ENCODE measurements around the gene CRKL. TPM values are rescaled to one million over a fixed set of nuclear protein-coding genes. Genes with fewer than 3 reads are reported as not detected.
"Not testable (repeated sequence)": the region's sequence is repeated elsewhere in the genome, so short reads cannot be mapped to it uniquely, and the experiment has no call there.

Gene CRKL
- total RNA-seq, 1 donor from 2014 or later = 59.6 TPM

GRCh38 chr22:20937031-20937793, 20.0 kb downstream of the CRKL start:
- Mint-ChIP-seq H3K4me1 (ENCODE audit: low read depth, unreplicated experiment) (peaks cover 24% of the 10 kb centered on the region), H3K27me3 (ENCODE audit: unreplicated experiment) (peaks cover 5% of the 10 kb centered on the region), H3K27ac (ENCODE audit: unreplicated experiment) (no peak overlapping the region), H3K36me3 (ENCODE audit: unreplicated experiment) (no peaks in the 10 kb centered on the region), H3K4me3 (ENCODE audit: unreplicated experiment) (peak overlapping the region; percentile 5), H3K9me3 (ENCODE audit: unreplicated experiment) (peaks cover 6% of the 10 kb centered on the region)
- DNase-seq = no peak
- TF ChIP-seq CTCF (IDR thresholded peaks at IDR 0.05; ENCODE audit: partially characterized antibody, unreplicated experiment) = no peak

- H3K27me3 Mint-ChIP-seq (ENCODE audit: unreplicated experiment) = peaks cover 5% of the 10 kb centered on the region
- H3K4me1 Mint-ChIP-seq (ENCODE audit: low read depth, unreplicated experiment) = peaks cover 24% of the 10 kb centered on the region
- H3K4me3 Mint-ChIP-seq (ENCODE audit: unreplicated experiment) = peak overlapping the region; percentile 8
- peaks cover 5% of the 10 kb centered on the region for H3K9me3 Mint-ChIP-seq (ENCODE audit: unreplicated experiment)
- no peak for TF ChIP-seq CTCF (IDR thresholded peaks at IDR 0.05; ENCODE audit: partially characterized antibody, unreplicated experiment)
- no peaks in the 10 kb centered on the region for H3K36me3 Mint-ChIP-seq (ENCODE audit: unreplicated experiment)
- no peak overlapping the region for H3K27ac Mint-ChIP-seq (ENCODE audit: unreplicated experiment)
- DNase-seq = no peak
Measured at GRCh38 chr22:20937794-20938671, 20.8 kb downstream of the CRKL start.

GRCh38 chr22:20939457-20940185, 22.4 kb downstream of the CRKL start:
- Mint-ChIP-seq H3K27ac (ENCODE audit: unreplicated experiment) (peak overlapping the region; percentile 54), H3K4me1 (ENCODE audit: low read depth, unreplicated experiment) (peaks cover 24% of the 10 kb centered on the region)
- H3K9me3 Mint-ChIP-seq (ENCODE audit: unreplicated experiment); H3K36me3 Mint-ChIP-seq (ENCODE audit: unreplicated experiment); H3K4me3 Mint-ChIP-seq (ENCODE audit: unreplicated experiment); H3K27me3 Mint-ChIP-seq (ENCODE audit: unreplicated experiment); DNase-seq: not testable (repeated sequence)

GRCh38 chr22:20940186-20940651, 23.0 kb downstream of the CRKL start:
- Mint-ChIP-seq H3K4me1 (ENCODE audit: low read depth, unreplicated experiment) (peaks cover 24% of the 10 kb centered on the region), H3K4me3 (ENCODE audit: unreplicated experiment) (peak overlapping the region; percentile 18), H3K27ac (ENCODE audit: unreplicated experiment) (peak overlapping the region; percentile 54), H3K27me3 (ENCODE audit: unreplicated experiment) (peaks cover 8% of the 10 kb centered on the region), H3K36me3 (ENCODE audit: unreplicated experiment) (no peaks in the 10 kb centered on the region), H3K9me3 (ENCODE audit: unreplicated experiment) (peaks cover 3% of the 10 kb centered on the region)
- no peak for TF ChIP-seq CTCF (IDR thresholded peaks at IDR 0.05; ENCODE audit: partially characterized antibody, unreplicated experiment)
- no peak for DNase-seq

GRCh38 chr22:20940904-20941385, 23.7 kb downstream of the CRKL start:
- Mint-ChIP-seq H3K27ac (ENCODE audit: unreplicated experiment) (peak overlapping the region; percentile 59), H3K4me3 (ENCODE audit: unreplicated experiment) (peak overlapping the region; percentile 30), H3K9me3 (ENCODE audit: unreplicated experiment) (peaks cover 3% of the 10 kb centered on the region), H3K27me3 (ENCODE audit: unreplicated experiment) (peaks cover 8% of the 10 kb centered on the region), H3K4me1 (ENCODE audit: low read depth, unreplicated experiment) (peaks cover 27% of the 10 kb centered on the region), H3K36me3 (ENCODE audit: unreplicated experiment) (no peaks in the 10 kb centered on the region)
- no peak for DNase-seq
- TF ChIP-seq CTCF (IDR thresholded peaks at IDR 0.05; ENCODE audit: partially characterized antibody, unreplicated experiment) = no peak

GRCh38 chr22:20942203-20942902, 25.1 kb downstream of the CRKL start:
- not testable (repeated sequence) for H3K36me3 Mint-ChIP-seq (ENCODE audit: unreplicated experiment); H3K27me3 Mint-ChIP-seq (ENCODE audit: unreplicated experiment); H3K4me3 Mint-ChIP-seq (ENCODE audit: unreplicated experiment); DNase-seq; H3K27ac Mint-ChIP-seq (ENCODE audit: unreplicated experiment); H3K9me3 Mint-ChIP-seq (ENCODE audit: unreplicated experiment)
- peaks cover 23% of the 10 kb centered on the region for H3K4me1 Mint-ChIP-seq (ENCODE audit: low read depth, unreplicated experiment)
